HG03565 (cell line): Measurements from ENCODE around the gene YIPF4.
A peak's percentile ranks its signal among the peaks of the same experiment; 100 is the strongest.
"Not testable (repeated sequence)": the region's sequence is repeated elsewhere in the genome, so short reads cannot be mapped to it uniquely, and the experiment has no call there.

Experiments used
- ATAC-seq: cut with Tn5 transposase; IDR thresholded peaks from one replicate; pipeline ENCODE4 v1.9.1; 2021; ENCODE audit warnings: mild to moderate bottlenecking, moderate library complexity; ENCODE audit not compliant: unreplicated experiment

YIPF4 gene

DNA sequence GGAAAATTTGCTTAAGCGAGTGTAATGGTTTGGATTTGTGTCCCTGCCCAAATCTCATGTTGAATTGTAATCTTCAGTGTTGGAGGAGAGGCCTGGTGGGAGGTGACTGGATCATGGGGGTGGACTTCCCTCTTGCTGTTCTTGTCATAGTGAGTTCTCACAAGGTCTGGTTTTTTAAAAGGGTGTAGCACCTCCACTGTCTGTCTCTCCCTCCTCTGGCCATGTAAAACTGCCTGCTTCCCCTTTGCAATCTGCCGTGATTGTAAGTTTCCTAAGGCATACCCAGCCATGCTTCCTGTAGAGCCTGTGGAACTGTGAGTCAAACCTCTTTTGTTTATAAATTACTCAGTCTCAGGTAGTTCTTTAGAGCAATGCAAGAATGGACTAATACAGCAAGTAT lies 6.6 kb downstream of the YIPF4 start:
- no peak for ATAC-seq

- ATAC-seq, result no peak
These were observed 11.7 kb downstream of the YIPF4 start for GRCh38 chr2:32289165-32289999.

- ATAC-seq, result no peak
These were observed 12.3 kb downstream of the YIPF4 start for GRCh38 chr2:32290000-32290339.

DNA sequence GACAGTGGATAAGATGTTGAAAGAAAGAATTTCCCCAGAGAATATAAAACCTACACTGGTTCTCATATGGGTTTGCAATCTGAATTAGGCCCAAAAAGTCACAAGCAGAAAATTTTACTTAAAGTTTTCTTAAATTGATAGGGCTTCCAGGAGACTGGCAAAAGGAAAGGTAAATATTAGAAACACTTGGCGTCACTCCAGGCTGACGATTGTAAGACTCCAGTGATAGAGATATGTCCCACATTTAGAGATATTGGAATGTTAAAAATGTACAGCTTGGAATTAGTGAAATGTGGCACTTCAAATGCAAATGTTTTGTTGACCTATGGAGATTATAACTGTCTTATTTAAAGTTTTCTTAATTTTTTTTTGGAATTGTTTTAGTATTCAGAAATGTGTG lies 14.0 kb downstream of the YIPF4 start:
- ATAC-seq, result no peak

DNA sequence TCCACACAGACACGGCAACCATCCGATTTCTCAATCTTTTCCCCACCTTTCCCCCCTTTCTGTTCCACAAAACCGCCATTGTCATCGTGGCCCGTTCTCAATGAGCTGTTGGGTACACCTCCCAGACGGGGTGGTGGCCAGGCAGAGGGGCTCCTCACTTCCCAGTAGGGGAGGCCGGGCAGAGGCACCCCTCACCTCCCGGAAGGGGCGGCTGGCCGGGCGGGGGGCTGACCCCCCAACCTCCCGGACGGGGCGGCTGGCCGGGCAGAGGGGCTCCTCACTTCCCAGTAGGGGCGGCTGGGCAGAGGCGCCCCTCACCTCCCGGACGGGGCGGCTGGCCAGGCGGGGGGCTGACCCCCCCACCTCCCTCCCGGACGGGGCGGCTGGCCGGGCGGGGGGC lies 15.8 kb downstream of the YIPF4 start:
- ATAC-seq, result not testable (repeated sequence)

DNA sequence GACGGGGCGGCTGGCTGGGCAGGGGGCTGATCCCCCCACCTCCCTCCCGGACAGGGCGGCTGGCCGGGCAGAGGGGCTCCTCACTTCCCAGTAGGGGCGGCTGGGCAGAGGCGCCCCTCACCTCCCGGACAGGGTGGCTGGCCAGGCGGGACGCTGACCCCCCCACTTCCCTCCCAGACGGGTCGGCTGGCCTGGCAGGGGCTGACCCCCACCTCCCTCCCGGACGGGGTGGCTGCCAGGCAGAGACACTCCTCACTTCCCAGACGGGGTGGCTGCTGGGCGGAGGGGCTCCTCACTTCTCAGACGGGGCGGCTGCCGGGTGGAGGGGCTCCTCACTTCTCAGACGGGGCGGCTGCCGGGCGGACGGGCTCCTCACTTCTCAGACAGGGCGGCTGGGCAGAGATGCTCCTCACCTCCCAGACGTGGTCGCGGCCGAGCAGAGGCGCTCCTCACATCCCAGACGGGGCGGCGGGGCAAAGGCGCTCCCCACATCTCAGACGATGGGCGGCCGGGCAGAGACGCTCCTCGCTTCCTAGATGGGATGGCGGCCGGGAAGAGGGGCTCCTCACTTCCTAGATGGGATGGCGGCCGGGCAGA lies 16.4 kb downstream of the YIPF4 start:
- ATAC-seq, result not testable (repeated sequence)

DNA sequence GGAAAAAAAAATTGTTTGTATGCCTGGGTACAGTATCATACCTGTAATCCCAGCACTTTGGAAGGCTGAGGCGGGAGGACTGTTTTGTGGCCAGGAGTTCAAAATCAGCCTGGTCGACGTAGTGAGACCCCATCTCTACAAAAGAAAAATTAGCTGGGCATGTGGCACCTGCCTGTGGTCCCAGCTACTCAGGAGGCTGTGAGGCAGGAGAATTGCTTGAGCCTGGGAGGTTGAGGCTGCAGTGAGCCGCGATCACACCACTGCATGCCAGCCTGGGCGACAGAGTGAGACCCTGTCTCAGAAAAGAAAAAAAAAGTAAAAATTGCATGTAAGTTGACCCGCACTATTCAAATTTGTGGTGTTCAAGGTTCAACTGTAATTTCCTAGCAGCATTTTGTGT lies 32.9 kb downstream of the YIPF4 start:
- ATAC-seq, result no peak

DNA sequence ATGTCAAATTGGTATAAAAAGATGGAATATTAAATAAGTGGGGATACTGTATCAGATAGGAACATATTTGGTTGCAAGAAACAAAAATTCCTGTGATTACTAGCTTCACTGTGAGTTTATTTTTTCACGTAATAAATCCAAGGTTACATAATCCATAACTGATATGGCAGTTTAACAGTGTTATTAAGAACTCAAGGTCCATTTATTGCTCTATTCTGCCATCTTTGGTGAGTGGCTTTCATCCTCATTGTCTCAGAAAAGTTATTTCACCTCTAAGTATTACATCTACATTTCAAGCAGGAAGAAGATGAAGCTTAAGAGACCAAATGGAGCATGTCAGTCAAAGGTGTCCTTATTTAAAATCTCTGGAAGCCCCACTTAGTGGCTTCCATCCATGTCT lies 37.2 kb downstream of the YIPF4 start:
- ATAC-seq, result no peak

DNA sequence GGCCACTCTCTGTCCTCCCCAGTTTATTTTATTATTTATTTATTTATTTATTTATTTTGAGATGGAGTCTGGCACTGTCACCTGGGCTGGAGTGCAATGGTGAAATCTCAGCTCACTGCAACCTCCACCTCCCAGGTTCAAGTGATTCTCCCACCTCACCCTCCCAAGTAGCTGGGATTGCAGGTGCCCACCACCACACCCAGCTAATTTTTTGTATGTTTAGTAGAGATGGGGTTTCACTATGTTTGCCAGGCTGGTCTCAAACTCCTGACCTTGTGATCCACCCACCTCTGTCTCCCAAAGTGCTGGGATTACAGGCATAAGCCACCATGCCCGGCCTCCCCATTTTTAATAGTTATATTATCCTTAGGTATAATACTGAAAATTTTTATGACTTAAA lies 51.0 kb downstream of the YIPF4 start:
- ATAC-seq, result not testable (repeated sequence)

DNA sequence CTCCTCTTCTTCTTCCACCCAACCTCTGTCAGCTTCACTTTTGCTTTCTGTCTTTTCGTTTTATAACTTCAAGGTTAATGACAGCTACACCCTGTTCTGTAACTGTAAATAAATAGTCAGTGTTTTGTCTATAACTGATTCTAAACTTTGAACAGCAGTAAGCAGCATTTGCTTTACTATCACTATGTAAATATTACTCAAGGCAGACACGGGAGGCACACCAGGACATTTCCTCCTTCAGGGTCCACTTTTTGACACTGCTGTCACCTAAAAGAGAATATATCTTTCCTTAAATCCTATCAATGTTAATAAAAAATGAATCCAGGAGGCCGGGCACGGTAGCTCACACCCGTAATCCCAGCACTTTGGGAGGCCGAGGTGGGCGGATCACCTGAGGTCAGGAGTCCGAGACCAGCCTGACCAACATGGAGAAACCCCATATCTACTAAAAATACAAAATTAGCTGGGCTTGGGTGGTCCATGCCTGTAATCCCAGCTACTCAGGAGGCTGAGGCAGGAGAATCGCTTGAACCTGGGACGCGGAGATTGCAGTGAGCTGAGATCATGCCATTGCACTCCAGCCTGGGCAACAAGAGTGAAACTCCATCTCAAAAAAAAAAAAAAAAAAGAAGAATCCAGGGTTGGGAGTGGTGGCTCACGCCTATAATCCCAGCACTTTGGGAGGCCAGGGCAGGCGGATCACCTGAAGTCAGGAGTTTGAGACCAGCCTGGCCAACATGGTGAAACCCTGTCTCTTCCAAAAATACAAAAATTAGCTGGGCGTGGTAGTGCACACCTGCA lies 51.7 kb downstream of the YIPF4 start:
- not testable (repeated sequence) for ATAC-seq

DNA sequence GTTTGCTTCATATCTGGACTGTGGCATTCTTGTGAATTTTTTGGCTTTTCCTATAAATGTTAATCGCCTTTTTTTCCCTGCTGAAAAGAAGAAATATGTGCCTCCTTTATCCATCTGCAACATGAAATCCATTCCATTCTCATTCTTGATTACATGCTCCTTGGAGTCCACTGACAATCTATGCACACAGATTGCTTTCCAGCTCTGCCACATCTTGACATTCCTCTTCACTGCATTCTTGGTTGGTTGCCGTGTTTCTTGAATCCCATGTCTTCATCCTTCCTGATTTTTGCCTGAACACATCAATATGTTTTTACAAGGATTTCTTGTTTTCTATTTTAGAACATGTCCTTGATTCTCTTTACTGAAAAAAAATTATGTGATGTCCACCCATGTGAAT lies 52.4 kb downstream of the YIPF4 start:
- ATAC-seq, result no peak

DNA sequence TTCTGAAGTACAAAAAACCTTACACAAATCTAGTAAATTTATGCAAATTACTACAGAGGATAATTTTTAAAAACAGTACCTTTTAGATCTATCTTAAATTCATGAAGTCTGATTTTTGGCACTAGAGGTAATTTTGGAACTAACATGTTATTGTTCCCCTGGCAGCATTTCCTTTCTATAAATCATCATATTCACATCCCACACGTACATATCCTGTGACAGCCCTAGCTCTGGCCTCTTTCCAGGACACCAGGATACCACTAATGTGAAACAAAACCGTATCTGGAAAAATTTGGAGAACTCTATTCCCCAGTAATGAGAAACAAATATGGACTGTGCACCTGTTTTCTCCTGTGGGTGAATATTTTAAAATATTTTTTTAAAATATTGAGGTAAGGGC lies 65.1 kb downstream of the YIPF4 start:
- ATAC-seq, result no peak

- not testable (repeated sequence) for ATAC-seq
These were observed 73.1 kb downstream of the YIPF4 start for GRCh38 chr2:32350797-32351196.

DNA sequence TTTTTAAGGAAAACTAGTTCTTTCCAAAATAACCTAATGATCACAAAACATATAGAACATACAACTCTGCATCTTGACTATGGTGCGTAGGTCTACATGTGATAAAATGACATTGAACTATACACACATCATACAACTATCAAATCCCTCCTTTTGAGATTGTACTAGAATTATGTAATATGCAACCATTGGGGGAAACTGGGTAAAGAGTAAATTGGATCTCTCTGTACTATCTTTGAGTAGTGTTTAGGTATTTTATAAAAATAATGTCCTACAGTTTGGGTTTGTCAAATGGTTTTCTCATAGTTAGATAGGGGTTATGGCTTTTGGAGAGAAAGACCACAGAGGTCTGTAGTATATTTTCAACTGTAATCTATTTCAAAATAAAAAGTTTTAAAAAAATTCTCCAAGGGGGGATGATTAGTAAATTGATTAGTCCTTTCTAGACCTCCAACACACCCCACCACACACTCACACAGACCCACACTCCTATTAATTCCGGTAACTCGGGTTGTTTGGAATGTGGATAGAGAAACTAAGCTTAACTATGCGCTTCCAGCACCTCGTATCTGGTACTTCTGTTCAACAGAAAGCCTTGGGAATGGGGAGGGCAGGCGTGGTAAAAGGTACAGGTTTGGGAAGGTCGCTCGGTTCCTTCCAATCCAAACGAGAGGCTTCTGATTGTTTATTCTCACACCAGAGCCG lies 78.4 kb downstream of the YIPF4 start:
- ATAC-seq, result no peak

DNA sequence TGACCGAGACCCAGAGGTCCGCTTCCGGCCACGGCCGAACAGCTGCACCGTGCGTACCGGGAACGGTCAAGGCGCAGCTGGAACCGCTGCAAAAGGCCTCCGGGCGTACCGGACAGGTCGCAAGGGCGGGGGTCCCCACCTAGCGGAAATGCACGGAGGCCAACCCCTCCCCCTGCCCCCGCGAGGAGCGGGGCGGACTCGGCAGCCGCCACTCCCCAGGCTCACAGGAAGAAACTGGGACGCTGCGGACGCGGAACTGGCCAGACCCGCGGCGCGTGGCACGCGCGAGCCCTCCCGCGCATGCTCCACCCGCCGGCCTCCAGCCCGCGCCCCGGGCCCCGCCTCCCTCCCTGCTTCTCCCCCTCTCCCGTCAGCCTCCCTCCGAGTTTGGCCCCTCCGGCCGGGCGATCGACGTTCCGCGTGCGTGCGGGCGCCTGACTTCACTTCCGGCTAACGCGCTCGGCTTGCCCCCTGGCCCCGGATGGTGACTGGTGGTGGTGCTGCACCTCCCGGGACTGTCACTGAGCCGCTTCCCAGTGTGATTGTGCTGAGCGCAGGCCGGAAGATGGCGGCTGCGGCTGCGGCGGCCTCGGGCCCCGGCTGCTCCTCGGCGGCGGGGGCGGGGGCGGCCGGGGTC lies 79.1 kb downstream of the YIPF4 start, which contains the start of gene BIRC6:
TSS of gene BIRC6 (plus strand) at position 343 of the 637 bp plus-strand sequence. CDS start at position 482, 139 bp downstream.
- ATAC-seq, result peak; percentile 70

DNA sequence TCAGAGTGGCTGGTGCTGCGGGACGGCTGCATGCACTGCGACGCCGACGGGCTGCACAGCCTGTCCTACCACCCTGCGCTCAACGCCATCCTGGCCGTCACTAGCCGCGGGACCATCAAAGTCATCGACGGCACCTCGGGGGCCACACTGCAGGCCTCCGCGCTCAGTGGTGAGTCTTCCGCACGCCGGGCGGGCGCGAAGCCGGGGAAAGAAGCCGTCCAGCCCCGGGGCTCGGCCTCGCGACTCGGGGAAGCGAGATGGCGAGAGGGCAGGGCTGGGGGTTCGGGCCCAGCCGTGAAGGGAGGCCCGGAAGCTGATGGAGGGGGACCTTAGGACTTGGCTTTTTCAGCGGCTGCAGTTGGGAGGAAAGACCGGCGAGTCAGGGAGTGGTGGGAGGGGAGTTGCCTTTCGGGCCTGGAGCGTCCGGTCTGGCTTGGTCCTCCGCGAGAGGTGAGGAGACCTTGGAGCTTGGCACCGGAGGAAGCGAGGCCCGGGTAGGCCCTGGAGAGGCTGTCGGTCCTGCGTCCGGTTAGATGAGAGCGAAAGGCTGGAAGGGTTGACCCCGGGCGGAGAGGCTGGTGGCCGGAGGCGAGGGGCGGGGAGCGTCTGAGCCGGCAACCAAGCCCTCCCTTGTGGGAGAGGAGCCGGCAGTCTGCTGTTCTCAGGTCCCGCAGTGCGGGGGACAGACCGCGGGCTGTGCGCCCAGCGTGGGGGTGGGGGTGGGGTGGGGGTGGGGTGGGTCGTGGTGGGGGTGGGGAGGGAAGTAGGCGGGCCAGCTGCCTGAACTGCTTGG lies 79.8 kb downstream of the YIPF4 start:
- no peak for ATAC-seq

DNA sequence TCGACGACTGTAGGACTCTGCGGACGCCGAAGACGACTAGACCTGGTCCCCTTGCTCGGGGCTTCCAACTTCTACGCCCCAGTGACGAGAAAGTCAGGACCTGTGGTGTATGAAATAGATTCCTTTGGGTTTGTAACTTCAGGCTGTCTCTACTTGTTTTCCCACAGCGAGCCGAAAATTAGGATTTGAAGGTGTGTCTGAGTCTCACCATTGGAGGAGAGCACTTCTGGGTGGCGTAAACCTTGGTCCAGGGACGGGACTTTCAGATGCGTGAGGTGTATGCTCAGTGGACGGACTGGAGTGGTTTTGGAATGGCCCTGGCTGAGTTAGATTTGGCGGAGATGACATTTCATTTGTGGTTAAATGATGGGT lies 80.4 kb downstream of the YIPF4 start:
- ATAC-seq, result no peak

- ATAC-seq, result no peak
These were observed 82.7 kb downstream of the YIPF4 start for GRCh38 chr2:32360416-32360815.

DNA sequence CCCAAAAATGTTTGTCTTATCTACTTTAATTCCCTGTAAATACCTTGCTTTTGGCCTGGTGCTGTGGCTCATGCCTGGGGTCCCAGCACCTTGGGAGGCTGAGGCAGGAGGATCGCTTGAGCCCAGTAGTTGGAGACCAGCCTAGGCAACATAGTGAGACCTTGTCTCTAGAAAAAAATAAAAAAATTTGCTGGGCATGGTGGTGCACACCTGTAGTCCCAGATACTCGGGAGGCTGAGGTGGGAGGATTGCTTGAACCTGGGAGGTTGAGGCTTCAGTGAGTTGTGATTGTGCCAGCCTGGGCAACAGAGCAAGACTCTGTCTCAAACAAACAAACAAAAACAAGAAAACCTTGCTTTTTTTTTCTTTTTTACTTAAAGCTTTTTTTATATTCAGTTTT lies 85.3 kb downstream of the YIPF4 start:
- not testable (repeated sequence) for ATAC-seq

DNA sequence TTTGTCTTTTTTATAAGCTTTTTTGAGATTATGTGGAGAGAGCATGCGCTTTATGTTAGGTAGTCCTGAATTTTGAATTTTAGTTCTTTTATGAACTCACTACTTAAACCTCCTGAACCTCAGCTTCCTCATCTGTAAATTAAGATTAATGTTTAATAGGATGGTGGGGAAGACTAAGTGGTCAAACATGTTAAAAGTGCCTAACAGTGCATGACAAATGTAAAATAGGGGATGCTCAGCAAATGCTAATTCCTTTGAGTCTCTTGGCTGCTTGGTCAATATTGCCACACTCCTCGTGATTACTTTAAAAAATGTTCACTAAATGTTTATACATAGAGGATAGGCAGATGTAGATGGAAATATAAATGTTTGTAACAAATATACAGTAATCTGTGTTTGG lies 85.9 kb downstream of the YIPF4 start:
- no peak for ATAC-seq
